Activated naive CD4-positive, alpha-beta T cell treated with anti-CD3 and anti-CD28 coated beads, Interleukin-2, amount 50 U/mL, for 16 hours (primary cell): ENCODE results near the gene PSMB2.

Experiments
- DNase-seq: peaks from one replicate; pipeline ENCODE4 v3.0.0-alpha.2; 2020

PSMB2 gene

DNA sequence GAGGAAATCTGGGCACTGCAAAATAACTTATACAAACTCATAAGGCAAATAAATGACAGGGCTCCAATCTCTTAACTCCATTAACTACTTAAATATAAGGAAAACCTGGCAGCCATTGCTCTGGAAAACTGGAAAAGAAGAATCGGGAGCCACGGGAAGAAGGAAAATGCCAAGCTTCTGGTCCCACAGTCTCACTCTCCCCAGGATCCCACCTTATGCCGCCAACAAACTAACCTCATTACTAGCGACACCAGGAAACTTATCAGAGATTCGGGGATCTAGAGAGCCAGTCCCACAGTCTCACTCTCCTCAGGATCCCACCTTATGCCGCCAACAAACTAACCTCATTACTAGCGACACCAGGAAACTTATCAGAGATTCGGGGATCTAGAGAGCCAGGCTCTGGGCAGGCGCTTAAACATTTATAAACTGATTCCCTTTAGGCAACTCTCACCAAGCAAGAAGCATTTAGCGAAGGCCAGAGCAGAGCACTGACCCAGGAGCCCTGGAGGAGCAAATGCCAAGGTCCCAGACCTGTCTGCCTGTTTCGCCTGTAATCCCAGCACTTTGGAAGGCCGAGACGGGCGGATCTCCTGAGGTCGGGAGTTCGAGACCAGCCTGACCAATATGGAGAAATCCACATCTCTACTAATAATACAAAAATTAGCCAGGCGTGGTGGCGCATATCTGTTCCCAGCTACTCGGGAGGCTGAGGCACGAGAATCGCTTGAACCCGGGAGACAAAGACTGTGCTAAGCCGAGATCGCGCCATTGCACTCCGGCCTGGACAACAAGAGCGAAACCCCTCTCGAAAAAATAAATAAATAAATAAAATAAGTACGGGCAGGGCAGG is 720 bp downstream of the PSMB2 start:
- DNase-seq: no peak

DNA sequence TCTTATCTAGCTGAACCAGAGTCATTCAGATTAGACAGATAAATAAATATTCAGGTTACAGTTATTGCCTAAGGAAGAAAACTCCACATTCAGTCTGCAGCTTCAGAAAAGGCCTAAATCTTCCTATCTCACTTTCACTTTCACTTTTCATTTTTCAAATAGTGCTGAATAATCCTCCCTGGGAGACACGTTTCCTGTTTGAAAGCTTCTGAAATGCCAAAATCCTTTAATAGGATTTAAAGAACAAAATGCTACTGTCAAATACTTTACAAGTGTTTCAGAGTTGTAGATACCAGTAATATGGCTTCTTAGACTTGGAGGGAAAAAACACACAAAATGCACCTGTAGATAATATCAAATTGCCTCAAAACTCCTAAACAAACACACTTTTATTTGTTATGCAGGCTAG is 3.9 kb downstream of the PSMB2 start:
- DNase-seq: no peak

GRCh38 chr1:35633547-35633946 is 7.8 kb downstream of the PSMB2 start:
- no peak for DNase-seq

GRCh38 chr1:35631396-35631795 is 9.9 kb downstream of the PSMB2 start:
- DNase-seq: no peak

DNA sequence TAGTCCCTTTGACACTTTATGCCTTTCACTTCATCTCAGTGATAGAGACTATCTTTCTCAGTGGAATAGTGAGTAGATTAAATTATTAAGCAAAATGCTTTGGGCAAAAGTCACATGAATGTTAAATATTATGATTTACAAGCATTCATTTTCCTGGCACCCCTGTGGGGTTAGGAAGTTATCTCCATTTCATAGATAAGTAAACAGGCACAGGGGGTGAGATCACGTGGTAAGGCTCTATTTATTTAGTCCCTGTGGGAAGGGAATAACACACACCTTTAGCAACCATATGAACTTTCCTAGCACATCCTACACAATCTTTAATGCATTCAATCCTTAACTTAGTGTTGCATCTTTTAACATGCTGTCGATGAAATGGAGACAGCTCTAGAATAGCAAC is 12.3 kb downstream of the PSMB2 start:
- no peak for DNase-seq

DNA sequence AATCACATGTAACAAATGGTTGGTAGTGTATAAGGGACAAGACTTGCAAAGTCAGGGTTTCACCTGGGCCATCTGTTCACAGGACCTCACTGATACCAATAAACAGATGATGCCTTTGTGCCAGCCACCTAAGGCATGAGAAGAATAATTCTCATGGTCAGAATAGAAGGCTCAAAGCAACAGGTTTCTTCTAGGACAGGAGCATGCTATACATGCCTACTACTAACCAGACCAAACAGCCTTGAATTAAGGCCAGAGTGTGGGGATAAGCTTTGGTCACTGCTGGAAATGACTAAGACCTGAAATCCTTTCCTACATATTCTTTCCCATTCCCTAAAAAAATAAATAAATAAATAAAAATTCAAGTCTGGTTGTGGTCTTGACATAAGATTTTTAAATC is 17.5 kb downstream of the PSMB2 start:
- no peak for DNase-seq

DNA sequence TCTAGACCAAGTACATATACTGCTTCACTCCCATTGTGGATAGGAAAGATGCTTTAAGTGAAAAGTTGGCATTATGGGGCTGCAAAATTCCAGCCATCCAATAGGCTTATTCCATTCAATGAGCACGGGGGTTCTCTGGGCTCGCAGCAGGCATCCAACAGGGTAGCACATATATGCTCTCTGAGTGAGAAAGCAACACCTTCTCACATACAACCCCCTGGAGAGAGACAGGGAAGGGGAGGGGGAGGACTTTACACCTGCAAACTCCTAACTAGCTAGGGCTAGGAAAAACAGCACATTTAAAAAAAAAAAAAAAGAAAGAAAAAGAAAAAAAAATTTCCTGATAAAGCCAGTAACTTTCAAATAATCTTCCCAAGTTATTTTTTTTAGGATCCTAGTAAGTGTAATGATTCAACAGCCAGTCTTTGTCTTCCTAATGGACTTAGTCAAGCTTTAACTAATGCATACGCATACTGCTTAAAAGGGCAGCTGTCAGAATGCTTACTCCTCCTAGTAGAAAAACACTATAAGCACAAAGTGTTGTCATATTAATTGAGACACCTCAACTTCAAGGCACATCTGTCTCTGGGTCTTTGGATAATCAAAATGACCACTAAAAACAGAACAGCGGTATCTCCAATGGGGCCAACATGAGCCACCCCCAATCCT is 18.7 kb downstream of the PSMB2 start:
- no peak for DNase-seq

DNA sequence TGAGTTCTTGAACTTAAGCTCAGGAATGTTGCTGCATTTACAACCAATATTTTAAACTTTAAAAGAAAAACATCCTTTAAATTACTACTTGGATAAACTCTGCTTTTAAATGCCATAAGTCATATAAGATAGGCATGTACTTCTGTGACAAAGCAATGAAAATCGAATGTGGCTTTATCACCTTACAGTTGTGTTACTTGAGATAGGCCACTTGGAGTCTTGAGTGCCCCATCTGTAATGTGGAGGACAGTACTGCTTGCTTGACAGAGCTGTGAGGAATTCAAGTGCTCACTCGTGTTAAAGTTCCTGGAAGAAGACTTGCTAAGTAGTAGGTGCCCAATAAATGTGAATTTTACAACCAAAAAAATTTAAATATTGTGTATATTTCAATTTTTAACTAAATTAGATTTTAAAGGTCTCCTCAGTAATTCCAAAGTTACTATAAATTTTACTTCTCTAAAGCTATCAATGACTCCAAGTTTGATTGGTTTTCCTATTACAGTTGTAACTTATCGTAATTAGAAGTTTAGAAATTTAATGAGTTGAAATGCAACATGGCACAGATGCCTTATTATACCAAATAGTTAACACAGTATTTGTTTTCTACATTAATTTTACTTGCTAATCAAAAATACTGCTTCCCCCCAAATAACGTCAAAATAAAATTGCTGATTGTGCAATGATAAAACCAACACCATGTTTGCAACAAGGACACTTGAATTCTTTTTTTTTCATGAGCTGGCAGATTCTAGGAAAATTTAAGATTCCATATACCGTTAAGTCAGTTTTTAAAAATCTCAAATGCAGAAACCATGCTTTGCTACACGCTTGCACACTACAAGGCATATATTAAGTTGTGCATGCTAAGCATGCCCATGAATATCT is 21.8 kb downstream of the PSMB2 start:
- DNase-seq: no peak

DNA sequence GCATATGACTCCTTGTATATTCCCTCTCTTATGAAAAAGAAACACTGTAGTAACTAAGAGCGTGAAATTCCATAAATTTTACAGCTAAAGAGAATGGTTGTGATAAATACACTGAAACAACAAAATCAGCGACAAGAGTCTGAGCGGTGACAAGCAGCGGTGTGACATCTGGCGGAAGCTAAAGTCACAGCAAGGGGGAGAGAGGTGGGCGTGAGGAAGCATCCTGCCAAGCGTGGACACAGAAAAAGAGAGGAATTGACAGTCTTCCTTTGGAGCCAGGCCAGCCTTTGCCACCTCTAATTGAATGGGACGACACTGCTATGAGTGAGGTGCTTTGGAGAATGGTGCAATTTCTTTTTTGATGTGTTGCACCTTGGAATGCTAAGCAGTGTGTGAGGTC is 25.9 kb downstream of the PSMB2 start:
- DNase-seq: no peak

DNA sequence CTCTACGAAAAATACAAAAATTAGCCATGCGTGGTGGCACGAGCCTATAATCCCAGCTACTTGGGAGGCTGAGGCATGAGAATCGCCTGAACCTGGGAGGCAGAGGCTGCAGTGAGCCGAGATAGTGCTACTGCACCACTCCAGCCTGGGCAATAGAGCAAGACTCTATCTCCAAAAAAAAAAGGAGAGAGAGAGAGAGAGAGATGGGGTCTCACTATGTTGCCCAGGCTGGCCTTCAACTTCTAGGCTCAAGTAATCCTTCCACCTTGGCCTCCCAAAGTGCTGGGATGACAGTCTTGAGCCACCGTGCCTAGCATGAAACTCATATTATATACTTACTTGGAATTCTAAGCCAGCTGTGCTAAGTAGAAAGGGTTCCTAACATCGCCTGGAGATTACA is 29.7 kb downstream of the PSMB2 start:
- DNase-seq: no peak

GRCh38 chr1:35605867-35606182 is 35.5 kb downstream of the PSMB2 start:
- DNase-seq: no peak

- DNase-seq: no peak
Observed at GRCh38 chr1:35605071-35605866, 36.1 kb downstream of the PSMB2 start.

DNA sequence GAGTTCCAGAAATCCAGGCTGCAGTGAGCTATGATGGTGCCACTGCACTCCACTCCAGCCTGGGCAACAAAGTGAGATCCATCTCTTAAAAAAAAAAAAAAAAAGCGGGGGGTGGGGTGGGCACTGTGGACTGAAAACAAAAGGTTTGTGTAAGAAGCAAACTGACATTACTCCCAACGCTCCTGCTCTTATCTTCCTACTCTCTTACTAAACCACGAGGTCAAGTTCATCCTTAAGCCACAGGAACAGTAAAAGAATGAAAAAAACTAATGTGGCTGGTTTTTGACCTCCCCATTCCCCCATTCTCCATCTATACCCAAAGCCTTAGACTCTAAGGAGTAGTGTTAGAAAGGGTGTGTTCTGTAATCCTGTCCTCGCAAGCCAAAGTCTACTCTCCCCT is 37.4 kb downstream of the PSMB2 start:
- DNase-seq: no peak

DNA sequence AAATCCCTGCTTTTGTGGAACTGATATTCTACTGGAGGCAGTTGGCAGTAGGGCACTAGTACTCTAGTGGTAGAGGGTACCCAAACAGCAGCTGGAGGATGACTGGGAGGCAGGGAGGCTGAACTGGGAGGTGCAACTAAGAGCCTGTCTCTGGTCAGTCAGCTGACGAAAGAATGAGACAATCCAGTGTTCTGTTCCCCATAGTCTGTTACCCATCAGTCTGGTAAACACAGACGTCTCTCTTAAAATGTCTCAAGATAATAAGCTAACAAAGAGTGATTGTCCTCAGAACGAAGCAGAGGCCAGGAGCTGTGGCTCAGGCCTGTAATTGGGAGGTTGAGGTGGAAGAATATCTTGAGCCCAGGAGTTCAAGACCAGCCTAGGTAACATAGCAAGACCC is 37.9 kb downstream of the PSMB2 start:
- no peak for DNase-seq

DNA sequence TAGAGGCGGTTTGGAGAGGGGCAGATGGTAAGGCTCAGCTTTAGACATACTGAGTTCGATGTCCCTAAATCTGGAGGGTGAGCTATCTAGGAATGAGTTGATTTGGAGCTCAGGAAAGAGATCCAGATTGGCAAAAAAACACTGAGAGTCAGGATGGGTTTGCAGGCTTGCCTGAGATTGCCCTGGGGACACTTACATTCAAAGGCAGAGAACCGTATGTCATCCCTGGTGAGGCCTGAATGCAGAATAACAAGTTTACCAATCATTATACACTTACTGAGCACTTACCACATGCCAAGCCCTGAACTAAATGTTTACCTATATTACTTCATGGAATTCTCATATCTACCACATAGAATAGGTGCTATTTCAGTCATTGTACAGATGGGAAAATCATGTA is 40.7 kb downstream of the PSMB2 start:
- no peak for DNase-seq

- DNase-seq: no peak
Observed at GRCh38 chr1:35599411-35599810, 41.9 kb downstream of the PSMB2 start.

- DNase-seq: no peak
Observed at GRCh38 chr1:35598895-35599294, 42.4 kb downstream of the PSMB2 start.

GRCh38 chr1:35597870-35598269 is 43.5 kb downstream of the PSMB2 start:
- no peak for DNase-seq

DNA sequence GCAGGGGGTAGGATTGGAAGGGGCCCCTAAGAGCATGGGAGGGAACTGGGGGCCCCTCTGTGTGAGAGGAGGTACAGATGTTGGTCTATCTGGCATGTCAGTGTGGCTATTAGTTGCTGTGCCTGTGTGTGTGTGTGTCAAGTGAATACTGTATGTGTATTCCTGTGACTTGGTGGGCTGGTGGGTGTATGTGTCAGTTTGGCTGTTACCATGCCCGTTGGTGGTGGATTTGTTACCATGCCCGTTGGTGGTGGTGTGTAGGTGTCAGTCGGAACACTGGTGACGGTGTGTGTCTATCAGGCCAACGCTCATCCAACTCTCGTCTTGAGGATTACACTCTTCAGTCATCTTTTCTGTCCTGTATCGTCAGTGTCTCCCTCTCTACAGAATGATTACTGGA is 45.6 kb downstream of the PSMB2 start:
- no peak for DNase-seq

- DNase-seq: no peak
Observed at GRCh38 chr1:35594005-35594760, 47.1 kb downstream of the PSMB2 start.

DNA sequence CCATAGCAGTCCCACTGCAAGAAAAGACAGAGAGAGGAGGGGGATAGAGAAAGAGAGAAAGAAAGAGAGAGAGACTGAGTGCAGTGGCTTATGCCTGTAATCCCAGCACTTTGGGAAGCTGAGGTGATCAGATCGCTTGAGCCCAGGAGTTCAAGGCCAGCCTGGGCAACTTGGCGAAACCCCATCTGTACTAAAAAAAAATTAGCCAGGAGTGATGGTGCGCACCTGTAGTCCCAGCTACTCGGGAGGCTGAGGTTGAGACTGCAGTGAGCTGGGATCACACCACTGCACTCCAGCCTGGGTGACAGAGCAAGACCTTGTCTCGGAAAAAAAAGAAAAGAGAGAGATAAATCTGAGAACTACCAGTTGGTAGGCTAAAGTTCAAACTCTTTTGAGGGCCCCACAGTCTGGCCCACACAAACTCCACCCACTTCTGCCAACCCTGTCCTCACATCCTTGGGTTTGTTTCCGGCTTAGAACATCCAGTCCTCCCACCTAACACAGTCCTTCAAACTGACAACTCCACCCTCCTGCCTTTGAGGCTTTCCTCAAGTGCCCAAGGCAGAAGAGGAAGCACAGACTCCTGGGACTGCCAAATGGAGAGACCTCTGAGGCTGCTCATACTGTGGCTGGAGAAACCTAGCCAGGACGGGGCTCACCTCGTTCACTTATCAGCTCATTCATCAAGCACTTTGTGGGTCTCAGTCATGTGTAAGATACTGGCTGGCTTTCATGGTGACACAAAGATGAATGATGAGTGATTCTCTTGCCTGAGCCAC is 48.1 kb downstream of the PSMB2 start:
- no peak for DNase-seq
